Mononuclear cell (primary cell): ENCODE results near the gene ERH. TPM values are rescaled to one million over a fixed set of nuclear protein-coding genes. Genes with fewer than 3 reads are reported as not detected.

Experiments
- H3K27me3 ChIP-seq: 2 replicates; pipeline ENCODE4 v1.6.0; 2011; ENCODE audit warnings: low read length, control low read depth; ENCODE audit not compliant: insufficient read depth
- H3K4me1 ChIP-seq: 2 replicates; pipeline ENCODE4 v1.5.1; 2011; ENCODE audit warnings: mild to moderate bottlenecking, low read length, control low read depth; ENCODE audit not compliant: insufficient read depth
- H3K4me3 ChIP-seq: 2 replicates; pipeline ENCODE4 v1.5.1; 2011; ENCODE audit warnings: mild to moderate bottlenecking, low read length, moderate library complexity
- H3K9me3 ChIP-seq: 2 replicates; pipeline ENCODE4 v1.5.1; 2011; ENCODE audit warnings: low read depth, mild to moderate bottlenecking, control low read depth, low read length
- total RNA-seq: library from RNA; depleted of rRNA; stranded (reverse); fragments of >200 nt; gene quantifications from one replicate; pipeline ENCODE4 v1.2.3, GENCODE V29; 2012

The ERH gene
- total RNA-seq, 1 donor, result 61.7 TPM

- Histone ChIP-seq H3K9me3 (no peaks in the 10 kb centered on the region), H3K27me3 (no peaks in the 10 kb centered on the region), H3K4me3 (no peak overlapping the region)
Observed at GRCh38 chr14:69355607-69356281, 42.4 kb downstream of the ERH start.

DNA sequence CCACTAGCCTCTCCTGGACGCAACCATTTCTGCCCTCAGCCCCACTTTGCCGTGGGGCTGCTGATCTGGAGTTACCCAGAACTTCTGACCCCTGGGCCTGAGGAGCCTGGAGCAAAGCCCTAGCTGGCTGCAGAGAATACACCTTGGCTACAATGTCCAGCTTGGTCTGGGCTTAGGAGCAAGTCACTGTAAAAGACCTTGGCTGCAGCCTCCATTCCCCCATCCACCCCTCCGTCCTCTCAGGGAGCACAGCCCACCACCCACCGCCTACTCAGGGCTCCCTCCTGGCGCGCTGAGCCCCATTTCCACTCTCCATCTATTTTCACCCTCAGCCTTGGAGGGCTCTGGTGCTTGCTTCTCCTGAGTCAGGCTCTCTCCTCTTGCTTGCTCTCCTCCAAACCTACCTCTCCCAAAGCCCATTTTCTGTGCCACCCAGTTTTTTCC is 42.9 kb downstream of the ERH start:
- Histone ChIP-seq H3K27me3 (no peaks in the 10 kb centered on the region), H3K9me3 (no peaks in the 10 kb centered on the region), H3K4me1 (peaks cover 25% of the 10 kb centered on the region), H3K4me3 (no peak overlapping the region)

More at GRCh38 chr14:69355607-69356281, 42.4 kb downstream of the ERH start:
- H3K4me1 ChIP-seq, result peaks cover 25% of the 10 kb centered on the region

- peaks cover 25% of the 10 kb centered on the region for H3K4me1 ChIP-seq
- H3K27me3 ChIP-seq, result no peaks in the 10 kb centered on the region
- no peak overlapping the region for H3K4me3 ChIP-seq
- H3K9me3 ChIP-seq, result no peaks in the 10 kb centered on the region
Observed at GRCh38 chr14:69354383-69355153, 43.5 kb downstream of the ERH start.

DNA sequence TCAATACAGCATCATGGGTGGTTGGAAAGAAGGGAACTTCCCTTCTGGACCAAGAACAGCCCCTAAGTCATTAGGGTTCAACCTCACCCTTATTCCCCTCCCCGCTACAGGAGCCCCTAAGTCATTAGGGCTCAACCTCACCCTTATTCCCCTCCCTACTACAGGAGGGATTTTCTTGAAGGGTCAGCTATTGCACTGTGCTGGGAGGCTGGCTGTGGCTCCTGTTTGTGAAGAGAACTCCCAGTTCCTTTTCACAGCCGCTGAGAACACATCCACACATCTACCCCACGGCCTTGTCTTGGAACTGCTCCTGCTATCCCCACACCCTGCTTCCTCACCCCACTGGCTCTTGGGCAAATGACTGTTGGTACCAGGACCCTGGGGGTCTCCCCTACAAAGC is 44.9 kb downstream of the ERH start:
- no peaks in the 10 kb centered on the region for H3K27me3 ChIP-seq
- H3K9me3 ChIP-seq, result no peaks in the 10 kb centered on the region
- peaks cover 25% of the 10 kb centered on the region for H3K4me1 ChIP-seq
- H3K4me3 ChIP-seq, result no peak overlapping the region

GRCh38 chr14:69351911-69352310 is 46.2 kb downstream of the ERH start:
- Histone ChIP-seq H3K4me1 (peaks cover 25% of the 10 kb centered on the region), H3K27me3 (no peaks in the 10 kb centered on the region), H3K4me3 (no peak overlapping the region), H3K9me3 (no peaks in the 10 kb centered on the region)

DNA sequence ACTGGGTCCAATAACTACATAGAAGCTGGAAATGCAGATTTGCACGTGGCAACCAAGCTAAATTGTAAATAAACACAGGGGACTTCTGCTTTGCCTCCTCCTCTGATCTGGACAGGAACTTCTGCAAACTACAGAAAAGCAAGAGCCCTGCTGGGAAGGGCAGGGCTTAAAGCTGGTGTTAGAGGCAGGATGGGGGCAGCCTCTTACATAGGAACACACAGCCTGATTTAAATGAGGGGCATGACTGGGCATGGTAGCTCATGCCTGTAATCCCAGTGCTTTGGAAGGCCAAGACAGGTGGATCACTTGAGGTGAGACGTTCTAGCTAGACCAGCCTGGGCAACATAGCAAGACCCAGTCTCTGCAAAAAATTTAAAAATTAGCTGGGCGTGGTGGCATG is 46.7 kb downstream of the ERH start:
- no peak overlapping the region for H3K4me3 ChIP-seq
- no peaks in the 10 kb centered on the region for H3K9me3 ChIP-seq
- H3K4me1 ChIP-seq, result peaks cover 25% of the 10 kb centered on the region
- H3K27me3 ChIP-seq, result no peaks in the 10 kb centered on the region

GRCh38 chr14:69350892-69351291 is 47.2 kb downstream of the ERH start:
- Histone ChIP-seq H3K9me3 (no peaks in the 10 kb centered on the region), H3K4me1 (peaks cover 25% of the 10 kb centered on the region), H3K4me3 (no peak overlapping the region), H3K27me3 (no peaks in the 10 kb centered on the region)

DNA sequence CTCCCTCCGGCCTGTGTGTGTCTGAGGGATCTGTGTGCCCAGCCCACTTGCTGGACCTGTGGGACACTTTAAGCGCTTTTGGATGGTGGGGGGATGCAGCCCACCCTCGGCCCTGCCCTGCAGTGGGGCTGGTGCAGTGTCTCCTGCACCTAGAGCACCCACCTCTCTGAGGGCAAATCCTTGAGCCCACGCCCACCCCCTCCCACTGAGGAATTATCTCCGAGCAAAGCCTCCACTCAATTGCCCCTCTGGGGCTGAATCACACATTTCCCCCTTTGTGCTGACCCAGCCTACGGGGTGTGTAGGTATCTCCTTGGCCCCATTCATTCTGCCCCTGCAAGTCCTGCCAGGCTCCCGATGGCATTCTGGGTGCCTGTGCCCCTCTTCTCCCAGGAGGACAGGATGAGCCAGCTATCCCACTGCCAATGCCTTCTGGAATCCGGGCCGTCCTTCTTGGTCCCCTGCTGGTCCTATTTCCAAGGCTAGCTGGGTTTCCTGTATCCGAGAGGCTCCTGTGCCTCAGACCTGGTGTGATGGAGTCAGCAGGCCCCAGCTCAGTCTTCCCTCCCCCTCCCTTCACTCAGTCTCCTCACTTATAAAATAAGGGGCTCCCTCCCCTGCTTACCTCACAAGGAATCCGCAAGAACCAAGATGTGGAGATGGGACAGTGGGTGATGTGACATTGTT is 48.9 kb downstream of the ERH start:
- Histone ChIP-seq H3K4me1 (peaks cover 14% of the 10 kb centered on the region), H3K9me3 (no peaks in the 10 kb centered on the region), H3K27me3 (no peaks in the 10 kb centered on the region), H3K4me3 (no peak overlapping the region)

DNA sequence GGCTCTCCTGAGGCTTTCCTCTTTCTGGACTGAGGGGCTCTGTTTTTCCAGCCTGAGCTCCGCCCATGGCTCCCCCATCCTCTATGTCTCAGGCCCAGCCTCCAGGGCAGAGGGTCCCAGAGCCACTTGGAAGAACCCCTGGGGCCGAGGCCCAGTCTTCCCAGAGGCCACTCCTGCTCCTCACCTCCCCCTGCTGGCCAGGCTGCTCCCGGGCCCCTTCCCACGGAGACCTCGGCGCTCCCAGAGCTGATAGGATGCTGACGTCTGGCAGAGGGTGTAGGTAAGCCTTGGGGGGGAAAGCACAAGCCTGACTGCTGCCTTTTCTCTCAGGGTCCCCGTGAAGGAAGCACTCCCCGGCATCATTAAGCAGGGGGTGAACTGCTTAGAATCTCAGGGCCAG is 51.4 kb downstream of the ERH start:
- H3K4me1 ChIP-seq, result peaks cover 10% of the 10 kb centered on the region
- no peaks in the 10 kb centered on the region for H3K9me3 ChIP-seq
- H3K27me3 ChIP-seq, result no peaks in the 10 kb centered on the region
- H3K4me3 ChIP-seq, result no peak overlapping the region

DNA sequence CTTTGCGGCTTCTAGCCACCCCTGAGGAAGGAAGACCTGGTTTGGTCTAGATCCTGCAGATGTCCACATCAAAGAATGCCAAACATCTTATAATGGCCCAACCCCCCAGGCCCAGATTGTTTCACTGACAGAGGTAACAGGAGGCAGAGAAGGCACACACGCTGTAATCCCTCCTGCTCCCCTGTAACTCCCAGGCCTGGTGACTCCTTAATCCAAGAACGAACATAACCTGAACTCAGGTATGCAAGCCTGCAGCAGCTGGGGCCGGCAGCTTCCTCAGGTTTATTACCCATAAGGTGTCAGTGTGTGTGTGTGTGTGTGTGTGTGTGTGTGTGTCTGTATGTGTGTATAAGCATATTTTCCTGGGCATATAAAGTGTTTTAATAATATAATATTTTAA is 52.7 kb downstream of the ERH start:
- Histone ChIP-seq H3K27me3 (no peaks in the 10 kb centered on the region), H3K9me3 (no peaks in the 10 kb centered on the region), H3K4me3 (no peak overlapping the region), H3K4me1 (no peaks in the 10 kb centered on the region)

DNA sequence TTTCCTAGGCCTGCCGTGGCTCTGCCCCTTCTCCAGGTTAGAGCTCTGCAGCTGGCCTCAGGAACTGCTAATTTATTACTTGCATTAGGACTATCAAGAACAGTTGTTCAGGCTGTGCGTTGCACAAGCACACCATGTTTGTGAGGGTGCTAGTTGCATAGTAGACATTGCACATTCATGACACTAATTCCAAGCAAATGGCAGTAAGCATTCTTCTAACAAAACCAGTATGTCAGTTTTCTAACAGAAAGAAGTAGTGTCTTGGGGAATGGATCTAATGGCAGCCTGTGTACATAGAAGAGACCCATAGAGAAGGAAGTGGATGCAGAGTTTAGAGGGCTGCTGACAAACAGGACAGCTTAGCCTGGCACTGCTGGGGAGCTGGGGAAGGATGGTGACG is 53.9 kb downstream of the ERH start:
- no peaks in the 10 kb centered on the region for H3K9me3 ChIP-seq
- no peaks in the 10 kb centered on the region for H3K4me1 ChIP-seq
- H3K27me3 ChIP-seq, result no peaks in the 10 kb centered on the region
- H3K4me3 ChIP-seq, result no peak overlapping the region

DNA sequence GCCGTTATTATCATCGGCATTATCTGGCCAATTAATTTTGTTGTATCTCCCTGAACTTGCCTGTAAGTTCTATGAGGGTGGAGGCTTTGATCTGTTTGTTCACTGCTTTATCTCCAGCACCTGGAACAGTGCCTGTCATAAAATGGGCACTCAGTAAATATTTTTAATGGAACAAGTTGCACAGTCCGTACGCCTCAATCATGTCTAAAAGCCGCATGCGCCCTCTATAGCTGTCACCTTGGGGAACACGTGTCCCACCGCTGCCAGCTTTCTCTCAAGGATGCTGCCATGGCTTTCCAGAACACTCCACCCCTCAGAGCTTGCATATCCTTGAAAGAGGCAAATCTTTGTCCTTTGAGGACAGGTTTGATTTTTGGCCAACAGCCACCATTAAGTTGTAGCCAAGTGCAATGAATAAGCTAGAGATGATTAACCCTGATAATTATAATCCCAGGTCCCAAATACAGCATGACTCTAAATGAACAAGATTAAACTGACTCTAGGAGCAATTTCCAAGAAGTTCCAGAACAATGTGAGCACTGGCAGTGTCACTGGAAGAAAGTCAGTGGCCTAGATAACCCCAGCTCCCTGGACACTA is 55.1 kb downstream of the ERH start:
- Histone ChIP-seq H3K4me1 (no peaks in the 10 kb centered on the region), H3K27me3 (no peaks in the 10 kb centered on the region), H3K9me3 (no peaks in the 10 kb centered on the region), H3K4me3 (no peak overlapping the region)

DNA sequence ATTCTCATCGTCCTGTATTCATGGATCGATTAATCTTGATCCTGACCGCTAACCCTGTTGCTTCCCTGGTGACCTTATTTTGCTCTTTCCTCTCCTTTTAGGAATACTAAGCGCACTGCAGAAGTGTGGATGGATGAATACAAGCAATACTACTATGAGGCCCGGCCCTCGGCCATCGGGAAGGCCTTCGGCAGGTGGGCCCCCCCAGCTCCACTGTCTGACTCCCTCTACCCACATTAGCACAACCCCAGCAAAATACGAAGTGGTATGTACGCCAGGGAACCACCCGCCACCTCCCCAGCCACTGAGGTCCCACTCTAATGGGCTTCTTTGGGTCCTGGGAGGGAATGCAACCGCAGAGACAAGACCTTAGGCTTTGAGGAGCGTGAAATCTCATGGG is 58.7 kb downstream of the ERH start:
- Histone ChIP-seq H3K4me1 (no peaks in the 10 kb centered on the region), H3K27me3 (no peaks in the 10 kb centered on the region), H3K4me3 (no peak overlapping the region), H3K9me3 (no peaks in the 10 kb centered on the region)

DNA sequence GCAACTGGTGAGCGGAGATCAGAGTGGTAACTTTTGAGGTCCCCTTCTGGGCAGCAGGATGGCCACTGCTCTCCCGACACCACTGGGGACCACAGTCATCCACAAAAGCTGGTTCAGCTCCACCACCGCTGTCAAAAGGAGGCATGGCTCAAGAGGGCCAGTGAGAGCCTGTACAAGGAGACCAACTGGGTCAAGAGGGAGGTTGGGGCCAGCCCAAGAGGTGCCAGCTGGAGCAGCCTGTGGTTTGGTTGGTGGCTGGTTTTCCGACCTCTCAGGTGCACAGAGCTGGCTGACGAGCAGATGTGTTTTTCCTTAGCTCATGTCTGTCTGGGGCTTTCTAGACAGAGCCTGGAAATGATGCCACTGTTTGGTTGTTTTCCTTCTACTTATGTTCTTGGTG is 60.1 kb downstream of the ERH start:
- H3K9me3 ChIP-seq, result no peaks in the 10 kb centered on the region
- no peaks in the 10 kb centered on the region for H3K4me1 ChIP-seq
- no peak overlapping the region for H3K4me3 ChIP-seq
- H3K27me3 ChIP-seq, result no peaks in the 10 kb centered on the region

DNA sequence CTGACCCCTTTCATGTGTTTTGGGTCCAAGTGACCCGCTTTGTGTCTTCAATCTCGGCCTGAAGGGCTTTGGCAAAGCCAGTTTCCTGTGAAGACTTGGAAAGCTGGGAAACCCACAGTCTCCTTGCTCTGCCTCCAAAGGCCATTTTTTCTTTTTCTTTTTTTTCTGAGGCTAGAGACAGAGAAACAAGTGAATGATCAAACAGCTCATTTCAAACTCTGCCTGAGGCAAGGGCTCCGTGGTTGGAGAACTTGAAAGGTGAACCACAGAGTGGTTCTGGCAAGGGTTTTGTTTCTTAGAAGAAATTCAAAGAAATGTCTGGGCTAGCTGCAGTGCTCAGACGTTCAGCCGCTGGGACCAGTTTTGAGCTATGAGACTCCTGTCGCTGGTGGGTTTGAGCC is 62.7 kb downstream of the ERH start:
- no peak overlapping the region for H3K4me3 ChIP-seq
- no peaks in the 10 kb centered on the region for H3K4me1 ChIP-seq
- H3K27me3 ChIP-seq, result no peaks in the 10 kb centered on the region
- no peaks in the 10 kb centered on the region for H3K9me3 ChIP-seq
